ENCODE measurements around the gene OR4M1.
"Not testable (repeated sequence)": the region's sequence is repeated elsewhere in the genome, so short reads cannot be mapped to it uniquely, and the experiment has no call there.

The OR4M1 gene

DNA sequence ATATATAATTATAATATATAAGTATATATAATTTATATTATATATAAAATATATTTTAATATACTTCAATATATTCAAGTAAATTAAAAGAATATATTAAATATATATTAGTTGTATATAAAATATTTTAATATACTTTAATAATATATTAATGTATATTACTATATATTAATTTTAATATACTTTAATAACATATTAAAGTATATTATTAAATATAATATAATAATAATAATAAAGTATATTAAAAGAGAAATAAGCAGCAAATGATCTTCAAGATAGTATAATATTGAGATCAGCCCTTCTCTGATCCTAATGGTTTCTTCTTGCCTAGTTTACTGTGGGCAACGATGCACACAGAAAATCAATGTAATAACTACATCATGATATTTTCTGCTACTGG is 2.3 kb downstream of the OR4M1 start:
- H3K4me3 ChIP-seq (replicated peaks; ENCODE audit: low read depth, low read length): no peak overlapping the region
- DNase-seq (ENCODE audit: extremely low read depth, low read depth): no peak
- TF ChIP-seq, protein P1, sequence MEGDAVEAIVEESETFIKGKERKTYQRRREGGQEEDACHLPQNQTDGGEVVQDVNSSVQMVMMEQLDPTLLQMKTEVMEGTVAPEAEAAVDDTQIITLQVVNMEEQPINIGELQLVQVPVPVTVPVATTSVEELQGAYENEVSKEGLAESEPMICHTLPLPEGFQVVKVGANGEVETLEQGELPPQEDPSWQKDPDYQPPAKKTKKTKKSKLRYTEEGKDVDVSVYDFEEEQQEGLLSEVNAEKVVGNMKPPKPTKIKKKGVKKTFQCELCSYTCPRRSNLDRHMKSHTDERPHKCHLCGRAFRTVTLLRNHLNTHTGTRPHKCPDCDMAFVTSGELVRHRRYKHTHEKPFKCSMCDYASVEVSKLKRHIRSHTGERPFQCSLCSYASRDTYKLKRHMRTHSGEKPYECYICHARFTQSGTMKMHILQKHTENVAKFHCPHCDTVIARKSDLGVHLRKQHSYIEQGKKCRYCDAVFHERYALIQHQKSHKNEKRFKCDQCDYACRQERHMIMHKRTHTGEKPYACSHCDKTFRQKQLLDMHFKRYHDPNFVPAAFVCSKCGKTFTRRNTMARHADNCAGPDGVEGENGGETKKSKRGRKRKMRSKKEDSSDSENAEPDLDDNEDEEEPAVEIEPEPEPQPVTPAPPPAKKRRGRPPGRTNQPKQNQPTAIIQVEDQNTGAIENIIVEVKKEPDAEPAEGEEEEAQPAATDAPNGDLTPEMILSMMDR (IDR thresholded peaks at IDR 0.05; ENCODE audit: low read depth, low read length, missing control alignments): no peak

DNA sequence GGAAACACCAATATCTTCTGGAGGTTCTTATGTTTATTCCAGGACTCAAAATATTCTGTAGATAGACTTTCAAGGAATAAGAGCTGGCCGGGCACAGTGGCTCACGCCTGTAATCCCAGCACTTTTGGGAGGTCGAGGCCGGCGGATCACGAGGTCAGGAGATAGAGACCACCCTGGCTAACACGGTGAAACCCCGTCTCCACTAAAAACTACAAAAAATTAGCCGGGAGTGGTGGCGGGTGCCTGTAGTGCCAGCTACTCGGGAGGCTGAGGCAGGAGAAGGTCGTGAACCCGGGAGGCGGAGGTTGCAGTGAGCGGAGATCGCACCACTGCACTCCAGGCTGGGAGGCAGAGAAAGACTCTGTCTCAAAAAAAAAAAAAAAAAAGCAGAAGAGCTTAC is 12.5 kb downstream of the OR4M1 start:
- DNase-seq (ENCODE audit: extremely low read depth, low read depth); H3K4me3 ChIP-seq (replicated peaks; ENCODE audit: low read depth, low read length): not testable (repeated sequence)

DNA sequence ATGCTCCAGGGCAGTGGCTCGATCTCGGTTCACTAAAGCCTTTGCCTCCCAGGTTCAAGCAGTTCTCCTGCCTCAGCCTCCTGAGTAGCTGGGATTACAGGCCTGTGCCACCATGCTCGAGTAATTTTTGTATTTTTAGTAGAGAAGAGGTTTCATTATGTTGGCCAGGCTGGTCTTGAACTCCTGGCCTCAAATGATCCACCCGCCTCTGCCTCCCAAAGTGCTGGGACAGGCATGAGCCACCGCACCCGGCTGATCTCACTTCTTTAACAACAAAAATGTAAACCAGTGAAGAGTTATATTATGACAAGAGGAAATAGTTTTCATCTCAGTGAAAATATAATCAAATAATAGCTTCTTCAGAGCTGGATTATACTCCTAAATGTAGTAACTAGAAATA is 14.0 kb downstream of the OR4M1 start:
- DNase-seq (ENCODE audit: extremely low read depth, low read depth); H3K4me3 ChIP-seq (replicated peaks; ENCODE audit: low read depth, low read length): not testable (repeated sequence)

DNA sequence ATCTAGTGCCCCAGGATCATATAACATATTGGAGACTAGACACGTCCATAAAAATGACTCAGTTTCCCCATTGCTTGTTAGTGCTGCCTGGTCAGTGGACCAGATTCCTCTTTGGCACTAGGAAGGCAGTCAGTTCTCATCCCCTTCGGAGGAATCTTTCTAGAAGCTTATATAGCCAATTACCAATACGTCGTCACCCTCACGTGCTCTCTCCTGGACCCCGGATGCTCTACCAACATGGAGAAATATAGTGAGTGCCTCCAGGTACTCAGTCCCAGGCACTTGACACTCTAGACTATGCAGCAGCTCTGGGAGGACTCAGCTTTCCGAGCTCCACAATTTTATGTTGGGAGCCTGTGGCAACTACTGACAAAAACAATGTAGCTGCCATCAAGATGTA is 14.8 kb downstream of the OR4M1 start:
- not testable (repeated sequence) for DNase-seq (ENCODE audit: extremely low read depth, low read depth); H3K4me3 ChIP-seq (replicated peaks; ENCODE audit: low read depth, low read length)

DNA sequence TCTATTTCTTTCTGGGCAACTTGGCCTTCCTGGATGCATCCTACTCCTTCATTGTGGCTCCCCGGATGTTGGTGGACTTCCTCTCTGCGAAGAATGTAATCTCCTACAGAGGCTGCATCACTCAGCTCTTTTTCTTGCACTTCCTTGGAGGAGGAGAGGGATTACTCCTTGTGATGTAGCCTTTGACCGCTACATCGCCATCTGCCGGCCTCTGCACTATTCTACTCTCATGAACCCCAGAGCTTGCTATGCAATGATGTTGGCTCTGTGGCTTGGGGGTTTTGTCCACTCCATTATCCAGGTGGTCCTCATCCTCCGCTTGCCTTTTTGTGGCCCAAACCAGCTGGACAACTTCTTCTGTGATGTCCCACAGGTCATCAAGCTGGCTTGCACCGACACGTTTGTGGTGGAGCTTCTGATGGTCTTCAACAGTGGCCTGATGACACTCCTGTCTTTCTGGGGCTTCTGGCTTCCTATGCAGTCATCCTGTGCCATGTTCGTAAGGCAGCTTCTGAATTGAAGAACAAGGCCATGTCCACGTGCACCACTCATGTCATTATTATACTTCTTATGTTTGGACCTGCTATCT is 23.3 kb downstream of the OR4M1 start:
- DNase-seq (ENCODE audit: extremely low read depth, low read depth); H3K4me3 ChIP-seq (replicated peaks; ENCODE audit: low read depth, low read length): not testable (repeated sequence)

GRCh38 chr14:19799880-19800279 is 26.6 kb downstream of the OR4M1 start:
- TF ChIP-seq, protein P1 (IDR thresholded peaks at IDR 0.05; ENCODE audit: low read depth, low read length, missing control alignments): no peak
- no peak overlapping the region for H3K4me3 ChIP-seq (replicated peaks; ENCODE audit: low read depth, low read length)
- DNase-seq (ENCODE audit: extremely low read depth, low read depth): no peak

GRCh38 chr14:19800282-19801117 is 27.2 kb downstream of the OR4M1 start:
- no peak overlapping the region for H3K4me3 ChIP-seq (replicated peaks; ENCODE audit: low read depth, low read length)
- no peak for DNase-seq (ENCODE audit: extremely low read depth, low read depth)
- TF ChIP-seq, protein P1 (IDR thresholded peaks at IDR 0.05; ENCODE audit: low read depth, low read length, missing control alignments): no peak

- no peak overlapping the region for H3K4me3 ChIP-seq (replicated peaks; ENCODE audit: low read depth, low read length)
- TF ChIP-seq, protein P1 (IDR thresholded peaks at IDR 0.05; ENCODE audit: low read depth, low read length, missing control alignments): no peak
- DNase-seq (ENCODE audit: extremely low read depth, low read depth): no peak
Observed at GRCh38 chr14:19801118-19801464, 27.8 kb downstream of the OR4M1 start.

DNA sequence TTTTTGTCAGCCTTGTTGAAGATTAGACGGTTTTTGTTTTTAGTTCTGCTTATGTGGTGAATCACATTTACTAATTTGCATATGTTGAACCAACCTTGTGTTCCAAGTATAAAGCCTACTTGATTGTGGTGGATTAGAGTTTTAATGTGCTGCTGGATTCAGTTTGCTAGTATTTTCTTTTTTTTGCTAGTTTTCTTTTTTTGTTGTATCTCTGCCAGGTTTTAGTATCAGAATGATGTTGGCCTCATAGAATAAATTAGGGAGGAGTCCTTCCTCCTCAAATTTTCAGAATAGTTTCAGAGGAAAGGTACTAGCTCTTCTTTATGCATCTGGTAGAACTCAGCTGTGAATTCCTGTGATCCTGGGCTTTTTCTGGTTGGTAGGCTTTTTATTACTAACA is 30.2 kb downstream of the OR4M1 start, which contains the start of gene OR4N2:
TSS of gene OR4N2 (plus strand) at position 301 of the 400 bp plus-strand sequence. CDS start 23,679 bp downstream, outside the sequence.
- H3K4me3 ChIP-seq (replicated peaks; ENCODE audit: low read depth, low read length); DNase-seq (ENCODE audit: extremely low read depth, low read depth): not testable (repeated sequence)

DNA sequence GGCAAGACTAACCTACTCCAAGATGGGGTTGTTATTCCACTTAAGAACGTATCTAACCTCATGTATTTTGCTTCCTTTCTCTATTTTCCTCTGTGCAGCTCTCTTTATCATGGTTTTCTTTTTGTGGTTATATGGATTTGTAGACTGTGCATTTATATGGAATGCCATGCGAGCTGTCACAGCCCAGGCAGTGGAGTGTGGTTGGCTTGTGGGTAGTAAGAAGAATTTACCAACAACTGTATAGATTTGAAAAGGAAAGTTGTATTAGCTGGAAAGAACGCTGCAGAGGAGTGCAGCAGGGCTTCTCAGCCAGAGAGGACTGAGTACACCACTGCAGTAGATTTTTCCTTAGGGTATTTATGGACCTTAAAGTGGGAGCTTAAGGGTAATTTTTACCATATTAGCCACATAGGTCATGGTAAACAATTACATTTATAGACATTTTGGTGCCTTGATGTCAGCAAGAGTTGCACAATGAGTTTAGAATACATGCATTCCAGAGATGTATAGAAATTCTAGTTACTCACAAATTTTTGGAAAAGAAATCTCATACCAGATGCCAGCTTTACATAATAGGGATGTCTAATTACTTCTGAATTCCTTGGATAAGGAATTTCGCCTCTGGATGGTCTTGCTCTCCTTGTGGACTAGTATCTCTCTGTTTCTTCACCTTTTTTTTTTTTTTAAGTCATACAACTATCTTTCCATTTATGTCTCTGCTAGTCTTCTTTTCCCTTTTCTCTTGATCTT is 40.0 kb downstream of the OR4M1 start:
- H3K4me3 ChIP-seq (replicated peaks; ENCODE audit: low read depth, low read length); DNase-seq (ENCODE audit: extremely low read depth, low read depth): not testable (repeated sequence)

DNA sequence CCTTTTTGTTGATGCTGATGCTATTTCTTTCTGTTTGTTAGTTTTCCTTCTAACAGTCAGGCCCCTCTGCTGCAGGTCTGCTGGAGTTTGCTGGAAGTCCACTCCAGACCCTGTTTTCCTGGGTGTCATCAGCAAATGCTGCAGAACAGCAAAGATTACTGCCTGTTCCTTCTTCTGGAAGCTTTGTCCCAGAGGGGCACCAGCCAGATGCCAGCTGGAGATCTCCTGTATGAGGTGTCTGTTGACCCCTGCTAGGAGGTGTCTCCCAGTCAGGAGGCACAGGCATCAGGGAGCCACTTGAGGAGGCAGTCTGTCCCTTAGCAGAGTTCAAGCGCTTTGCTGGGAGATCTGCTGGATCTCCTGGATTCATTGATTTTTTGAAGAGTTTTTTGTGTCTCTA is 46.6 kb downstream of the OR4M1 start:
- H3K4me3 ChIP-seq (replicated peaks; ENCODE audit: low read depth, low read length); DNase-seq (ENCODE audit: extremely low read depth, low read depth): not testable (repeated sequence)

DNA sequence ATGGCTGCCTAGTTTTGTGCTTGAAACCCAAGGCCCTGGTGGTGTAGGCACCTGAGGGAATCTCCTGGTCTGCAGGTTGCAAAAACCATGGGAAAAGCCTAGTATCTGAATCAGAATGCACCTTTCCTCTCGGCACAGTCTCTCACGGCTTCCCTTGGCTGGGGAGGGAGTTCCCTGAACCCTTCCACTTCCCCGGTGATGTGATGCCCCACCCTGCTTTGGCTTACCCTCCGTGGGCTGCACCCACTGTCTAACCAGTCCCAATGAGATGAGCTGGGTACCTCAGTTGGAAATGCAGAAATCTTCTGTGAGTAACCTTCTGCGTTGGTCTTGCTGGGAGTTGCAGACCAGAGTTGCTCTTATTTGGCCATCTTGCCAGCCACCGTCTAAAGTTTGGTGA is 47.7 kb downstream of the OR4M1 start:
- not testable (repeated sequence) for H3K4me3 ChIP-seq (replicated peaks; ENCODE audit: low read depth, low read length); DNase-seq (ENCODE audit: extremely low read depth, low read depth)

Data from HFF-Myc (cell line).